ENCODE measurements around the gene GRM7.

- TF ChIP-seq CTCF (IDR thresholded peaks at IDR 0.05; ENCODE audit: low read depth, low read length) = peak; percentile 21
- TF ChIP-seq EZH2phosphoT487 (IDR thresholded peaks at IDR 0.05; ENCODE audit: low read depth) = no peak
Measured at GRCh38 chr3:7503431-7503830, 642.5 kb downstream of the GRM7 start.
